MM.1S (cell line): ENCODE results near the gene NEURL4.

Source experiments
- EZH2phosphoT487 ChIP-seq: fragments of 300-600 bp; sonication (generic); IDR thresholded peaks from 2 replicates; pipeline ENCODE4 v1.6.1; 2018; ENCODE audit warnings: antibody characterized with exemption, low read length
- TF ChIP-seq, protein P1 (sequence below): fragments of 300-600 bp; sonication (generic); IDR thresholded peaks from 2 replicates; pipeline ENCODE4 v1.5.1; 2016; ENCODE audit warnings: antibody characterized with exemption, low read length, mixed read lengths

DNA sequence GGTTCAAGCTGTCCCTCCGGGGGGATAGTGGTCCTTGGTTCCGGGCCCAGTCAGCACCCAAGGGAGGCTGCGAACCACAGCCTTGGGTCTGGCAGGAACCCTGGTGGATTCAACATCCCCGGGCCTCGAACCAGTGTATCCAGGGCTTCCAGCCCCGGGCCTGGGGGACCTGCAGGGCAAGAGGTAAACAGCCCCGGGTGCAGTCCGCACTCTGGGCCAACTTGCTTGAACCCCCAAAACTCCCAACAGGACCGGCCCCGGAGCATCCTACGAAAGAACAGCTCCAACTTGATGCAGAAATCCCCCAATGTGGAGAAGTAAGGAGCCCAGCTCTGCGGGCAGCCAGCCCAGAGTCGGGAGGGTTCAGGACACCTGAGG is 1.5 kb upstream of the NEURL4 start:
- TF ChIP-seq, protein P1, sequence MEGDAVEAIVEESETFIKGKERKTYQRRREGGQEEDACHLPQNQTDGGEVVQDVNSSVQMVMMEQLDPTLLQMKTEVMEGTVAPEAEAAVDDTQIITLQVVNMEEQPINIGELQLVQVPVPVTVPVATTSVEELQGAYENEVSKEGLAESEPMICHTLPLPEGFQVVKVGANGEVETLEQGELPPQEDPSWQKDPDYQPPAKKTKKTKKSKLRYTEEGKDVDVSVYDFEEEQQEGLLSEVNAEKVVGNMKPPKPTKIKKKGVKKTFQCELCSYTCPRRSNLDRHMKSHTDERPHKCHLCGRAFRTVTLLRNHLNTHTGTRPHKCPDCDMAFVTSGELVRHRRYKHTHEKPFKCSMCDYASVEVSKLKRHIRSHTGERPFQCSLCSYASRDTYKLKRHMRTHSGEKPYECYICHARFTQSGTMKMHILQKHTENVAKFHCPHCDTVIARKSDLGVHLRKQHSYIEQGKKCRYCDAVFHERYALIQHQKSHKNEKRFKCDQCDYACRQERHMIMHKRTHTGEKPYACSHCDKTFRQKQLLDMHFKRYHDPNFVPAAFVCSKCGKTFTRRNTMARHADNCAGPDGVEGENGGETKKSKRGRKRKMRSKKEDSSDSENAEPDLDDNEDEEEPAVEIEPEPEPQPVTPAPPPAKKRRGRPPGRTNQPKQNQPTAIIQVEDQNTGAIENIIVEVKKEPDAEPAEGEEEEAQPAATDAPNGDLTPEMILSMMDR, result no peak
- no peak for TF ChIP-seq EZH2phosphoT487
